NCI-H187 treated with DMSO at 0.1 percent for 48 hours (cell line): Measurements from ENCODE around the gene BATF3.
"Not testable (repeated sequence)": the region's sequence is repeated elsewhere in the genome, so short reads cannot be mapped to it uniquely, and the experiment has no call there.

Source experiments
- DNase-seq: peaks from one replicate; lab custom pipeline; 2025; lab: John Stamatoyannopoulos, UW

Gene BATF3

DNA sequence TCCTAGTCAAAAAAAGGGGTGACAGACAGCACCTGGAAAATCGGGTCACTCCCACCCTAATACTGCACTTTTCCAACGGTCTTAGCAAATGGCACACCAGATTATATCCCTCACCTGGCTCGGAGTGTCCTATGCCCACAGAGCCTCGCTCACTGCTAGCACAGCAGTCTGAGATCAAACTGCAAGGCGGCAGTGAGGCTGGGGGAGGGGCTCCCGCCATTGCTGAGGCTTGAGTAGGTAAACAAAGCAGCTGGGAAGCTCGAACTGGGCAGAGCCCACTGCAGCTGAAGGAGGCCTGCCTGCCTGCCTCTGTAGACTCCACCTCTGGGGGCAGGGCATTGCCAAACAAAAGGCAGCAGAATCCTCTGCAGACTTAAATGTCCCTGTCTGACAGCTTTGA is 41.4 kb downstream of the BATF3 start:
- DNase-seq: not testable (repeated sequence)

DNA sequence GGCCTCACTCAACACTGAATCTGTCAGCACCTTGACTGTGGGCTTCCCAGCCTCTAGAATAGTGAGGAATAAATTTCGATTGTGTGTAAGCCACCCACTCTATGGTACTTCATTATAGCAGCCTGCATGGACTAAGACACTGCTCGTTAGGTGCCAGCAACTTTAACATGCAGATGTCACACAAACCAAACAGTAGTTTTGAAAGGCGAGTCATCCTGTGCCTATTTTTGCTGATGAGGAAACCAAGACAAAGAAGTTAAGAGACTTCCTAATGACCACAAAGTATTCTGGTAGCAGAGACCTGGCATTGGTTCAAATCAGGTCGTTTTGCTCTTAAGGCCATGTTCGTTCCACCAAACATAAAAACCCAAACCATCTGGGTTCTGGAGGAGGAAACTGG is 42.9 kb downstream of the BATF3 start:
- DNase-seq: no peak

DNA sequence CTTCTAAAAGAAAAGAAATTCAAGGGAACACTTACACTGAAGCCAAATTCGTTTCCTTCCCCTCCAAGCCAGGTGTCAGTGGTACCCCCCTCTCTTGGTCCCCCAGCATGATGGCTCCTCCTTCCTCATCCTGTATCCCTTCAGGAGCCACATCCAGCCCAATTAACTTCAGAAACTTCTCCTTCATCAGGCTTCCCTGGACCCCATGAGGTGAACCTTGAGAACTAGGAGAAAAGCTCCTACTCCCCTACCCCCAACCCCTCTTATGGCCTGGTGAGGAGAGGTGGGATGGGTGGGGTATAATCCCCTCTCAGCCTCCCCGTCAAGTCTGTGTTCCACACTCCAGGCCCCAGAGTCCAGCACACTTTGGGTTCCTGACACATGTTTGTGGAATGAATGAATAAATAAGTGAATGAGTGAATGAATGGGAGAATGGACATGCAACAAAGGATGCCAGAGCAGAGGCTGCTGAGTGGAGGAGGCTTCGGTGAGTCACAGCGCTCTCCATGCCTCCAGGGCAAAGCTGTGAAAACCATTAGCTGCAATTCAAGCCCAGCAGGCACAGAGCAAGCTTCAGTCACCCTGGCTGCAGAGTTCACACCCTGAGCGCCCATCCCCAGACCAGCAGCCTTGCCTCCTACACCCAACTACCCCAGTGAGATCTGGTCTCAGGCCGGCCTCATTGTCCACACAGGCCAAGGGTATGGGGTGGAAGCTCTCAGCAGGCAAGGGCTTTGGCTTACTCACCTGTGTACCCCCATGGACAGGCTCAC is 43.8 kb downstream of the BATF3 start:
- no peak for DNase-seq

DNA sequence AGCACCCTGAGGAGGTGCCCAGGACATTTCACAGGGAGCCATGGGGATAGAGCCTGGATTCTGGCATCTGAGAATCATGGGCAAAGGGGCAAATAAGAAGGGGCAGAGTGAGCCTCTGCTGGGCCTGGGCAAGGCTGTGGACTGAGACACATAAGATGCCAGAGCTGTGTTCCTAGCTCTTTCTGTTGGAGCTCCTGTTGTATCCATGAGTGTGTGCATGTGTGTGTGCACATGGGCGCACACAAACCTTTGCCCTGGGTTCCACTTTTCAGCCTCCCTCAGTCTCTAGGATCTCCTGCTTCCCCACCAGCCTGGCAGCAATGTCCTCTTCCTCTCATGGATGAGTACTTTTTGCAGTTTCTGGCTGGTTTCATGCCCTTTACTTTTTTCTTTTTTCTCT is 47.0 kb downstream of the BATF3 start:
- no peak for DNase-seq

DNA sequence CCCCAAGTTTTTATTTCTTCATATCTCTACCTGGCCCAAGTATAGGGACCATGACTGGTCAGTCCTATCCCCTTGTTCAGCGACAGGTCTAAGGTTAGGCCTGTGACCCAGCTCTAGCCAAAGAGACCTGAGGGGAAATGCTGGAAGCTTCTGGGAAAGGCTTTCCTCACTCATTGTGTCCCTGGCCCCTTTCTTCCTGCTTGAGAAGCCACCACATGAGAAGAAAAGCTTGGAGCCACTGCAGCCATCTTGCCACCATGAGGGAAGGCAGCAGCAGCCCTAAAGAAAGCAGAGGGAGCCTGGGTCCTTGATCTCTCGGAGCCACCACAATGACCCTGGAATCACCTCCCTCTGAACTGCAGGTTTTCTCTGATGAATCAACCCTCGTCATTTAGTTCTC is 47.7 kb downstream of the BATF3 start:
- DNase-seq: no peak

DNA sequence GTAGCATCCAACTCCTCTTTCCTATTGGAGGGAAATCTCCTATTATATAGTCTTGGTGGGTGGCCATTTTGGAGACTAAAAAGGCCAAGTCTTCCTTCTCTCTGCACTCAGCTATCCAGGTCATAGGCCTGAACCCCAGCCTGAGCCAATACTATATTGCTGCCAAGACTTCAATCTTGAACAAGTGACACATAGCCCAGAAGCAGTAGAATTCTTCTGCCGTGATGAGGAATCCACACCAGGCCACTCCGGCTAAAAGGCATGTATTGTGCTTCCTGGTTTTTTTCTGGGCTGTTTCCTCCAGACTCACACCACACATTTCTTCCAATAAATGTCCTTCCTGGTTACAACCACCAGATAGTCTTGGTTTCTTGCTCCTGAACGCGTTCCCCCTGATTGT is 48.1 kb downstream of the BATF3 start:
- no peak for DNase-seq

DNA sequence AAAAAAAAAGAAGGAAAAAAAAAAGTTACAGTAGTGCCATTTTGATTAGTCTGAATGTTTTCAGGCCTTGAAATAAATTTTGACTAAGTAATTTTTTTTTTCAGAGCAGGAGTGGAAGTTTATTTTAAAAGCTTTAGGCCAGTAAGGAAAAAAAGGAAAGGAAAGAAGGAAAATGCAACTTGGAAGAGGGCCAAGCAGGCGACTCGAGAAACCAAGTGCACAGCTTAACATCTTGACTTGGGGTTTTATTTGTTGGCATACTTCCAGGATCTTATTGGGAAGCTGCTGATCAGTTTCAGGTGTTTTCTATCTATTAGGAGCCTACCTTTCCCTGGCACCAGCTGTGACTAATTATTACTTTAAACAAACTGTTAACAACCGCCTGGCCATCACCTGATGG is 49.4 kb downstream of the BATF3 start:
- no peak for DNase-seq

DNA sequence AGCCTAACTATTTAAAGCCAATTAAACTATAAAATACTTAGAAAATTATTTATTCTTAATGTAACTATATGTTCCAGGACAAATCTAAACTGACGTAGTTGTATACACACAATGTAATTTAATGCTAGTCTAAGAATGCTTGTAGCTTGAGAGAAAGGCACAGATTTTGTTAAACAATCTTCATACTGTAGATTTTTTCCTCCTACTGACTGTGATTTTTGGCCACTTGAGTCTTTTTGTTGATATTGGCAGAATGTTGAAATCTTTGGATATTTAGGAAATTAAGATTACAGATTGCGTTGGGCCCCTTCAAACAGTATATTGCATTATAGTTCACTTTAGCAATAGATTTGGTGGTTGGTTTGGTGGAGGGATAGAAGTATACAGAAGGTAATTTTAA is 50.6 kb downstream of the BATF3 start:
- DNase-seq: no peak

DNA sequence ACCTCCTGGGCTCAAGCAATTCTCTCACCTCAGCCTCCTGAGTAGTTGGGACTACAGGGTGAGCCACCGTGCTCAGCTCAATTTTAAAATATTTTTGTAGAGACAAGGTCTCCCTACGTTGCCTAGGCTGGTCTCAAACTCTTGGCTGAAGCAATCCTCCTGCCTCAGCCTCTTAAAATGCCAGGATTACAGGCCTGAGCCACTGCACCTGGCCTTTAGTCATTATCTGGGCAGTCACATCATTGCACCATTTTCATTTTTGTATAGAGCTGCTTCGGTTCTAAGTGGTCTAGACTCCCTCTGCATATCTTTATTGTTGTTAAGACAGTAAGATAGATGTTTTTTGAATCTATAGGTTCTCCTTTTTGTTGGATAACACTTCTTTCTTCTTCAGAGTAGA is 51.2 kb downstream of the BATF3 start:
- DNase-seq: no peak

DNA sequence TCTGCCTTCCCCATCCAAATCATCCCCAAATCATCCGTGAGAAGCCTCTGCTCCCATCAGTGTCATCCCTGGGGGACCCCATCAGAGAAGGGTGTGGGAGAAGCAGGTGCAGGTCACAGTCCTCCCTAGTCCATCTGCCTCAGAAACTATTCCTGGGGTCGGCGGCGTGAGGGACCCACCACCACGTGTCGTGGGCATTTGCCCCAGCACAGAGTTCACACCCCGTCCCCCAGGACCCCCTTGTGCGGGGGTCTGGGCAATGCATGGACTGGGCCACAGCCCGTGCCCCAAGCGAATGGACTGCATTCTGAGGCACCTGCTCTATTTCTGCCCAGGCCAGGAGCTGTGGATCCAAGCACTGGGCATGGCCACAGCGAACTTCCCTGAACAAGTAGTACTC is 52.6 kb downstream of the BATF3 start:
- DNase-seq: no peak

DNA sequence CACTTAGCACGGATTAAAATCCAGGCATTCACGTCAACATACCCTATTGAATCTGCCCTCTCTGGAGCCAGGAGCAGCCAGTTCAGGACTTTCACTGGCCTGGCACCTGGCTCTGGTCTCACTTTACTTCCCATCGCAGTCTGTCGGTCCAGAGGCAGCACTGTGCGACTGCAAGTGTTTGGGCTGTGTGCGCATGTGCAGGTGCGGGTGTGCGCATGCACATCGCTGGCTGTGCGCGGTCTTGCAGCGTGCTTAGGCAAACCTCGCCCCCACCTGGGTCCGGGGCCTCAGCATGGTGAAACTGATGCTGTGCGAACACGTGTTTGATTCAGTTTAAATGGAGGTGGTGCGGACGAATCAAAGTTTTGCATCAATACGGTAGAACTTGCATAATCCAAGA is 53.1 kb downstream of the BATF3 start:
- no peak for DNase-seq

DNA sequence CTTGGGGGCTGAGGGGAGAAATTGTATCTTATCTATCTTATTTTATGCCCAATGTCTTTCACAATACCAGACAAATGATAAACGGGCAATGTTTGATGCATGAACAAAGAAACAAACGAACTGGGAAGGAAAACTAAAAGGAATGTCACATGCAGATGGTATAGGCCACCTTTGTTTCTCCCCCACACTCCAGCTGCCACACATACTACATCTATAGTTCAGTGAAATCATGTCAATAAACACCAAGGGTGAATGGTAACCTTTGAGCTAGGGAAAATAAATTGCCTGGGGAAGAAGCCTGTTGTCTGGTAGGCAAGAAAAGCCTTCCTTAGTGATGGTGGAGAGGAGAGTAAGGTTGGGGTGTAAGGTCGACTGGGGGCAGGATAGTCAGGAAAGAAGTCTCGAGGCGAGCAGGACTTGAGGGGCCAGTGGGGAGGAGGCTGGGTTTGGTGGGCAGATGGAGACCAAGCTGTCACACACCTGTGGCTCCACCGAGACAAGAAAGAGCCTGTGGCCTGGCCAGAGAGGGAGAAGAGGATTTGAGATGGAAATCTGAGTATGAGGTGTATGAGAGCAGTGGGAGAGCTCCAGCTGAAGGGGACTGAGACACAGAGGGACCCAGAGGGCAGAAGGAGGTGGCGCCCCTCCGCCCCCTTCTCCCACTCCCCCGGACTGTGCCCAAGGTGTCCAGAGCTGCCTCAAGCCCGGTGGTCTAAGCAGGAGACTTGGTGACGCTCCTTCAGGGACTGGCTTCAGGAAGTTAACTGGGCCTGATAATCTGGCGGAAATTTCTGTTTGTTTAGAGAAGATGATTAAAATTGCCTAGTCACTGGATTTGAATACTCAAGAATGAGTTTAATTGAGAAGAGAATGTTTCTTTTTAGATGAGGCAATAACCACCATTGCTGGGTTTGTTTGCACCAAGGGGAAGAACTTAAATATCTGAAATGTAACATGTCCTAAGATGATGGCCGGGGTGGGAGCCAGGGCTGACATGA is 53.8 kb downstream of the BATF3 start:
- DNase-seq: no peak

DNA sequence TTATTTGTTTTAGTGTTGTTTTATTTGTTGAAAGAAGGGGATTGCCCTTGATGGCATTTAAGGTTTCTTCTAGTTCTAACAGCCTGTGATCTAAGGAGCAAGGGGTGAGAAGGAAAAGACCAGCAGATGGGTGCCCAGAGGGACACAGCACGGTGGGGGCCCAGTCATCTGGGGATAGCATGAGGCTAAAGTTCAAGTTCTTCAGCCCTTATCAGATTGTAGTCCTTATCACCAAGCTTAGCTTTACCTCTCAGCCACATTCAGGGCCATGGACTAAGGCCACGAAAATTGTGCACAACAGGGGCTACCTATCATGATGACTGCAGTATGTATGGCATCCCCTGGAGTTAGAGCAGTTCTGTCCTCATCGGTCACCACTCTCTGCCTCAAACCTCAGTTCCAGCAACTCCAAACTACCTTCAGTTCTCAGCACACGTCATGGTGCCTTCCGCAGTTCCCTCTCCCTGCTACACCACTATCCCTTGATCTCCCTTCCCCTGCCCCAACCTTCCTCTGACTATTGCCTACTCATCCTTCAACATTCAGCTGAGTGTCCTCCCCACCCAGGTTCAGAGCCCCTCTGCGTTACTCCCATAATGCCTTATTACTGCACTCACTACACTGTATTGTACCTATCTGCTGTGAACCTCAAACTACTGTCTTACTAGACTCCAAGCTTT is 54.6 kb downstream of the BATF3 start:
- DNase-seq: no peak

DNA sequence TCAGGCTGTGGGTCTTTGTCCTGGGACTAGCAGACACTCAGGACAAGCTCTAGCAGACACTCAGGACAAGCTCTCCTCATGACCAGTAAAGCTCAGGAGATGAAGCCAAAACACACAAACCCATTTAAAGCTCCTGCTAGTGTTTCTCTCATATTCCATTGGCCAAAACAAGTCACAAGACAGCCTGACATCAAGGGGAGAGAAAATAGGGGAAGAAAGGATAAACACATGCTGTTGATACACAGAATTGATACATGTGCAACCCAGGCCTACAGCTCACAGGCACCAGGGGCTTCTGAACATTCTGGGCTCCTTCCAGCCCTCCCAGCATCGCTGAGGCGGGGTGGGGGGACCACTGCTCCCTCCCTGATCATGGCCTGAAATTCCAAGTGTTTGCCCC is 55.8 kb downstream of the BATF3 start:
- DNase-seq: no peak

DNA sequence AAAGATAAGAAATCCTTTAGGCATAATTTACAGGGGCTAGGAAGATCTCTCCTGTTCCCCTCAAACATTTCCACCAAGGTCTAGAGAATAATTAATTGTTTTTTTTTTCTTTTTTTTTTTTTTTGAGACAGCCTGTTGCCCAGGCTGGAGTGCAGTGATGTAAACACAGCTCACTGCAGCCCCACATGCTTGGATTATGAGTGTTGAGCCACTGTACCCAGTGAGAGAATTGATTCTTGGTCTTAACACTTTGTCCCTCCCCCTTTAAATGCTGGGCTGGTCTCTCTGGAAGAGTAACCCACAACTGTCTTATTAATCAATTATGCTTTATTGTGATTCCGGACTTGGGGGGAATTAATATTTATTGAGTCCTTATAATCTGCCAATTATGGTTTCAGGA is 57.7 kb downstream of the BATF3 start:
- DNase-seq: no peak

DNA sequence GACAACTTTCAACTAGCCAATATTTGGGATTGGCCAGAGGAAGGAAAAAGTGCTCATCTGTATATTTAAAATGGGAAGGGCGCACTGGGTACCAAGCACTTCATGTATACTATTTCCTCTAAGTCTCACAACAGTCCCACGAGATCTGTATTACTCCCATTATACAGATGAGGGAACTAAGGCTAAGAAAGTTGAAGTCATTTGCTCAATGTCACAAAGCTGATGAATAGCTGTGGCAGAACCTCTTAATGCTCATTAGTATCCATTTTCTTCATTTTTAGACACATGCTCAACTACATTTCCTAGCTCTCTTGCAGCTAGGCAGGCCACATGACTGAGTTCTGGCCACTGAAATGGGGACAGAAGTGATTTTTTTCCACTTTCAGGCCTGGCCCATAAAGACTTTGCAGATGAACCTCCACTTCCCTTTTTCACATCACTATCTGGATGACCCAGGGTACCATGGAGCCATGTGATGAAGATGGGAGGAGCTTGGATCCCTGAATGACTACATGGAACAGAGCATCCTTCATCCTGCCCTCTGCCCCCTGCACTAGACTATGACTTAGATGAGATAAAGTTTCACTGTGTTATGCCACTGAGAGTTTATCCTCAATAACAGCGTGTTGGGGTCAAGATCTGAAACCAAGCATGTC is 59.3 kb downstream of the BATF3 start:
- DNase-seq: no peak

DNA sequence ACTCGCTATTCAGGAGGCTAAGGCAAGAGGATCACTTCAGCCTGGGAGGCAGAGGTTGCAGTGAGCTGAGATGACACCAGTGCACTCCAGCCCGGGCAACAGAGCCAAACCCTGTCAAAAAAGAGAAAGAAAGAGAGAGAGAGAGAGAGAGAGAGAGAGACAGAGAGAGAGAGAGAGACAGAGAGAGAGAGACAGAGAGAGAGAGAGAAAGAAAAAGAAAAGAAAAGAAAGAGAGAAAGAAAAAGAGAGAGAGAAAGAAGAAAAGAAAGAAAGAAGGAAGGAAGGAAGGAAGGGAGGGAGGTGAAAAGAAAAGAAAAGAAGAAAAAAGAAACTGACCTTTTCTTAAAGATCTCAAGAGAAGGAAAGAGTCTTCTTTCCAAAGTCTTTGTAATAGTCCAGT is 60.1 kb downstream of the BATF3 start:
- DNase-seq: not testable (repeated sequence)

DNA sequence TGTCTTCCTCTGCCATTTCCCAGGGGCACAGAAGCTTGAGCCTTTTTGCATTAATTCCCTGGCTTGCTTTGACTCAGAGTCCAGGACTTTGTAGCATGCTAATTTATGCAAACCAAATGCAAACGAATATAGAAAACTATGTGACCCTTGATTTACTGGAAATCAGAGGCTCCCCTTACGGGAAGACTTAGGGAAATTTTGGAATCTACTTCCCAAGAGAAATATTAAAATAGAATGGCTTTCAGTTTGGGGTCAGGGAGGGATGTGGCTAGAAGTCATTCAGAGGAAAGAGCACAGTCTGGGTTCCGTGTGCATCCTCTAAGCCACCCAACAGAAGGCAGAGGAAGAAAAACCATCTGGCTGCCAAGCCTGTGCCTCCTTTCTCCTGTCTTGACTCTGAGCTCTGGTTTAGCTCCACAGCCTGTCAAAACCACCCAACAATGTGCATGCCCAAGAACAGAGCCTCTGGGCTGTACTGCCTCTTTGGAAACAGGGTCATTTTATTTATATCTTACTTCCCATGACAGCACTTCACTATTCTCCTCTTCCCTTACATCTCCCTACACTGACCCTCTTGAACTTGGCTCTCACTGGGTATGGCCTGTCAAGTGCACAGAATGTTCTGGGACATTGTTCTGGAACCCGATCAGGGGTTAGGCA is 61.0 kb downstream of the BATF3 start:
- no peak for DNase-seq

DNA sequence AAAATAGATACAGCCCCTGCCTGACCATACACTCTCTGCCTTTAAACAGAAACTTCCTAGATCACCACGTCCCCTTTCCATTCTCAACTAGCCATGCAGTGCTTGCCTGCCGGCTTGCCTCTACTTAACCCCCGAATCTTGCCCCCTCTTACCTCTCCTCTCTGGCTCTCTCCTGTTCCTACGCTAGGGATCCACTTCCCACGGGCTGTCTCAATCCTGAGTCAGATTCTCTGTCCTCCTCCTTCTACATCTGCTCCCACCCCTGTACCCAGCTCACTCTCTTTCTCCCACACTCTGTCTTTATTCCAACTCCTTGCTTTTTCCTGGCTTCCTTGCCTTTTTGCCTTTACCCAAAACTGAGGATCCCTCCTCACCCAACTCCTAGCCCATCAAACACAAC is 61.7 kb downstream of the BATF3 start:
- DNase-seq: no peak
